Right ventricle myocardium superior (tissue), 1 donor: ENCODE measurements around the gene SPNS3. TPM values are rescaled to one million over a fixed set of nuclear protein-coding genes. Genes with fewer than 3 reads are reported as not detected.

Source experiments
- ATAC-seq: fragments of 200-7000 bp; cut with Tn5 transposase; one replicate; pipeline ENCODE4 v1.9.1; 2020; ENCODE audit warnings: mild to moderate bottlenecking; ENCODE audit not compliant: poor library complexity
- DNase-seq: peaks from one replicate; pipeline ENCODE4 v3.0.0-alpha.2; 2020
- intact Hi-C: fragments of 100-400 bp; cut with DNase I; formaldehyde crosslinking; loops from one replicate; pipeline ENCODE4 v1.11.2; 2022
- total RNA-seq: library from RNA; stranded (reverse); fragmentation: NEBNext Ultra II Directional; extraction: Animal tissue kit (Norgen Biotek cat#: 25700); gene quantifications from one replicate; pipeline ENCODE4 v1.2.1, GENCODE V29; 2021
- donor health status: DM: no; HTN: yes; CAD: no; lungs with severe emphysema.

The SPNS3 gene
- total RNA-seq, 1 donor from 2014 or later = 0.24 TPM

GRCh38 chr17:4422864-4423263 is 10.9 kb upstream of the SPNS3 start:
- intact Hi-C loops = loop anchor here (5.0 kb wide), 3 partner anchors 114 to 204 kb away; no protein-coding TSS in a partner anchor
- DNase-seq (no peak), ATAC-seq (no peak)

GRCh38 chr17:4425398-4425797 is 8.3 kb upstream of the SPNS3 start:
- ATAC-seq (no peak), DNase-seq (no peak)
- intact Hi-C loops = no loop called here

GRCh38 chr17:4426499-4427208 is 7.1 kb upstream of the SPNS3 start:
- intact Hi-C loops = no loop called here
- ATAC-seq (no peak), DNase-seq (no peak)

- DNase-seq = no peak
- intact Hi-C loops = no loop called here
- ATAC-seq = no peak
Observed at GRCh38 chr17:4427505-4427904, 6.2 kb upstream of the SPNS3 start.

- intact Hi-C loops = loop anchor here (10.0 kb wide), 1 partner anchor 58 kb away; the partner anchor contains the start of gene SPNS2
- DNase-seq (no peak), ATAC-seq (no peak)
Observed at GRCh38 chr17:4436381-4436780, 2.6 kb downstream of the SPNS3 start.

- DNase-seq (no peak), ATAC-seq (no peak)
- intact Hi-C loops = loop anchor here (10.0 kb wide), 1 partner anchor 58 kb away; the partner anchor contains the start of gene SPNS2
Observed at GRCh38 chr17:4436846-4437245, 3.1 kb downstream of the SPNS3 start.

- no peak for DNase-seq
- no peak for ATAC-seq
- intact Hi-C loops = loop anchor here (10.0 kb wide), 1 partner anchor 56 kb away; the partner anchor contains the start of gene SPNS2
Observed at GRCh38 chr17:4438162-4438944, 4.6 kb downstream of the SPNS3 start.

- ATAC-seq (no peak), DNase-seq (no peak)
- intact Hi-C loops = no loop called here
Observed at GRCh38 chr17:4440021-4440420, 6.3 kb downstream of the SPNS3 start.

GRCh38 chr17:4440690-4441686 is 7.2 kb downstream of the SPNS3 start:
- DNase-seq (no peak), ATAC-seq (peak; percentile 31)
- intact Hi-C loops = no loop called here

- no peak for ATAC-seq
- DNase-seq = no peak
- intact Hi-C loops = no loop called here
Observed at GRCh38 chr17:4442582-4442981, 8.8 kb downstream of the SPNS3 start.

- ATAC-seq = no peak
- no peak for DNase-seq
- intact Hi-C loops = no loop called here
Observed at GRCh38 chr17:4443476-4443875, 9.7 kb downstream of the SPNS3 start.

- DNase-seq (peak; percentile 84), ATAC-seq (peak; percentile 93)
- intact Hi-C loops = no loop called here
Observed at GRCh38 chr17:4444782-4445473, 11.2 kb downstream of the SPNS3 start.

GRCh38 chr17:4445731-4446130 is 12.0 kb downstream of the SPNS3 start:
- intact Hi-C loops = no loop called here
- ATAC-seq = no peak
- no peak for DNase-seq

- intact Hi-C loops = no loop called here
- ATAC-seq = no peak
- DNase-seq = no peak
Observed at GRCh38 chr17:4446326-4447071, 12.8 kb downstream of the SPNS3 start.

- intact Hi-C loops = no loop called here
- ATAC-seq (no peak), DNase-seq (no peak)
Observed at GRCh38 chr17:4448197-4448980, 14.6 kb downstream of the SPNS3 start.

- ATAC-seq (no peak), DNase-seq (peak; percentile 47)
- intact Hi-C loops = no loop called here
Observed at GRCh38 chr17:4449736-4450135, 16.0 kb downstream of the SPNS3 start.
